SHP77 treated with DMSO at 0.1 percent for 48 hours (cell line): Measurements from ENCODE around the gene EN2.

Experiments
- DNase-seq: peaks from one replicate; lab custom pipeline; 2025; lab: John Stamatoyannopoulos, UW

Gene EN2

GRCh38 chr7:155458111-155458877, at the start of gene EN2:
TSS of gene EN2 (plus strand) at chr7:155458129. CDS start at chr7:155458378, 249 bp downstream.
- no peak for DNase-seq

- DNase-seq = no peak
Measured at GRCh38 chr7:155408651-155409586, 49.0 kb upstream of the EN2 start.

GRCh38 chr7:155409980-155410379, 47.9 kb upstream of the EN2 start:
- no peak for DNase-seq

GRCh38 chr7:155410431-155410830, 47.5 kb upstream of the EN2 start:
- no peak for DNase-seq

GRCh38 chr7:155411718-155412415, 46.1 kb upstream of the EN2 start:
- no peak for DNase-seq

- peak; percentile 6 for DNase-seq
Measured at GRCh38 chr7:155412416-155413253, 45.3 kb upstream of the EN2 start.

- DNase-seq = no peak
Measured at GRCh38 chr7:155414547-155415492, 43.1 kb upstream of the EN2 start.

GRCh38 chr7:155416646-155417380, 41.1 kb upstream of the EN2 start:
- DNase-seq = no peak

GRCh38 chr7:155418304-155418703, 39.6 kb upstream of the EN2 start:
- DNase-seq = no peak

- no peak for DNase-seq
Measured at GRCh38 chr7:155418941-155419755, 38.8 kb upstream of the EN2 start.

- DNase-seq = no peak
Measured at GRCh38 chr7:155420116-155420515, 37.8 kb upstream of the EN2 start.

GRCh38 chr7:155422151-155422550, 35.8 kb upstream of the EN2 start:
- DNase-seq = no peak

GRCh38 chr7:155422599-155423336, 35.2 kb upstream of the EN2 start:
- no peak for DNase-seq

GRCh38 chr7:155423337-155424285, 34.3 kb upstream of the EN2 start:
- DNase-seq = no peak

- no peak for DNase-seq
Measured at GRCh38 chr7:155424301-155425010, 33.5 kb upstream of the EN2 start.

GRCh38 chr7:155425011-155425340, 33.0 kb upstream of the EN2 start:
- DNase-seq = no peak
